Measurements from ENCODE around the gene PRKCB.

DNA sequence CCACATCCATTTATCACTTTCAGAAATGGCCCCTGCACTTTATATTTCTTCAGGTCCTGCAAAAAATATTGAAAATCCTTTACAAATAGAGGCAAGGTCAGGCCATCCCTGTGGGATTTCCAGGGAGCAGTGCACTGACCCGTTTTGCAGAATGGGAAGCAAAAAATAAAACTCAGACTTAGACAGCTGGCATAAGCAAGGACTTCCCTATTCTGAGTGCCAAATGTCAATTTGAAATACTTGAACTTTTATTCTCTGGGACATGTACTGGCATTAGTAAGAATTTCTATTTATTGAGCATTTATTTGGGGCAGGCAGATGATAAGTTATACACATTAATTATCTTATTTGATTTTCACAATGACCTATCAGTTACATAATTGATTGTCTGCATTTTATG, 32.4 kb downstream of the PRKCB start:
- TF ChIP-seq NANOG (IDR thresholded peaks at IDR 0.05; ENCODE audit: insufficient read depth, low read depth, low read length, poor library complexity, severe bottlenecking) (no peak), TAF1 (IDR thresholded peaks at IDR 0.05; ENCODE audit: low read depth, low read length) (no peak), EZH2 (IDR thresholded peaks at IDR 0.05; ENCODE audit: low read depth, low read length, severe bottlenecking) (no peak), JUN (IDR thresholded peaks at IDR 0.05; ENCODE audit: low read depth, low read length) (no peak), POLR2AphosphoS5 (IDR thresholded peaks at IDR 0.05; ENCODE audit: low read depth, low read length) (no peak)
- TF ChIP-seq, protein P1, sequence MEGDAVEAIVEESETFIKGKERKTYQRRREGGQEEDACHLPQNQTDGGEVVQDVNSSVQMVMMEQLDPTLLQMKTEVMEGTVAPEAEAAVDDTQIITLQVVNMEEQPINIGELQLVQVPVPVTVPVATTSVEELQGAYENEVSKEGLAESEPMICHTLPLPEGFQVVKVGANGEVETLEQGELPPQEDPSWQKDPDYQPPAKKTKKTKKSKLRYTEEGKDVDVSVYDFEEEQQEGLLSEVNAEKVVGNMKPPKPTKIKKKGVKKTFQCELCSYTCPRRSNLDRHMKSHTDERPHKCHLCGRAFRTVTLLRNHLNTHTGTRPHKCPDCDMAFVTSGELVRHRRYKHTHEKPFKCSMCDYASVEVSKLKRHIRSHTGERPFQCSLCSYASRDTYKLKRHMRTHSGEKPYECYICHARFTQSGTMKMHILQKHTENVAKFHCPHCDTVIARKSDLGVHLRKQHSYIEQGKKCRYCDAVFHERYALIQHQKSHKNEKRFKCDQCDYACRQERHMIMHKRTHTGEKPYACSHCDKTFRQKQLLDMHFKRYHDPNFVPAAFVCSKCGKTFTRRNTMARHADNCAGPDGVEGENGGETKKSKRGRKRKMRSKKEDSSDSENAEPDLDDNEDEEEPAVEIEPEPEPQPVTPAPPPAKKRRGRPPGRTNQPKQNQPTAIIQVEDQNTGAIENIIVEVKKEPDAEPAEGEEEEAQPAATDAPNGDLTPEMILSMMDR (IDR thresholded peaks at IDR 0.05; ENCODE audit: control extremely low read depth in 1 of 3, insufficient read depth in 1 of 3, low read depth in 1 of 3, low read length in 3 of 3), result no peak
